ENCODE data around the gene OR6C2. TPM values are rescaled to one million over a fixed set of nuclear protein-coding genes. Genes with fewer than 3 reads are reported as not detected.
"Not testable (repeated sequence)": the region's sequence is repeated elsewhere in the genome, so short reads cannot be mapped to it uniquely, and the experiment has no call there.

Gene OR6C2
- total RNA-seq = not detected

- peaks cover 8% of the 10 kb centered on the region for H3K27me3 Mint-ChIP-seq
- no peaks in the 10 kb centered on the region for H3K9me3 Mint-ChIP-seq
- ChIA-PET CTCF (no interaction called here), POLR2A (no interaction called here)
- no peak within 1 kb of the TSS for H3K27ac Mint-ChIP-seq
- no peaks in the 10 kb centered on the region for H3K36me3 Mint-ChIP-seq (ENCODE audit: low read depth)
- DNase-seq = no peak
- H3K4me3 Mint-ChIP-seq = no peak within 1 kb of the TSS
- H3K4me1 Mint-ChIP-seq = no peaks in the 10 kb centered on the region
These were observed at the start of gene OR6C2 for GRCh38 chr12:55443776-55444175. Gene OR6C2, plus strand, starts transcription at chr12:55444076. Its CDS starts 8,138 bp downstream, at chr12:55452214.

GRCh38 chr12:55396326-55396725 is 47.5 kb upstream of the OR6C2 start:
- Mint-ChIP-seq H3K4me3 (no peak overlapping the region), H3K9me3 (no peaks in the 10 kb centered on the region), H3K27ac (no peak overlapping the region), H3K4me1 (no peaks in the 10 kb centered on the region), H3K27me3 (peaks cover 14% of the 10 kb centered on the region), H3K36me3 (ENCODE audit: low read depth) (no peaks in the 10 kb centered on the region)
- DNase-seq = no peak
- ChIA-PET CTCF (no interaction called here), POLR2A (no interaction called here)

GRCh38 chr12:55400229-55400628 is 43.6 kb upstream of the OR6C2 start, which contains the start of gene OR6C65:
Gene OR6C65, plus strand, starts transcription at chr12:55400529. Its CDS starts 0 bp downstream, at chr12:55400529.
- no peaks in the 10 kb centered on the region for H3K9me3 Mint-ChIP-seq
- peaks cover 24% of the 10 kb centered on the region for H3K27me3 Mint-ChIP-seq
- no peaks in the 10 kb centered on the region for H3K36me3 Mint-ChIP-seq (ENCODE audit: low read depth)
- no peaks in the 10 kb centered on the region for H3K4me1 Mint-ChIP-seq
- DNase-seq = no peak
- CTCF ChIA-PET = no interaction called here
- POLR2A ChIA-PET = no interaction called here
- H3K27ac Mint-ChIP-seq = no peak within 1 kb of the TSS
- no peak within 1 kb of the TSS for H3K4me3 Mint-ChIP-seq

DNA sequence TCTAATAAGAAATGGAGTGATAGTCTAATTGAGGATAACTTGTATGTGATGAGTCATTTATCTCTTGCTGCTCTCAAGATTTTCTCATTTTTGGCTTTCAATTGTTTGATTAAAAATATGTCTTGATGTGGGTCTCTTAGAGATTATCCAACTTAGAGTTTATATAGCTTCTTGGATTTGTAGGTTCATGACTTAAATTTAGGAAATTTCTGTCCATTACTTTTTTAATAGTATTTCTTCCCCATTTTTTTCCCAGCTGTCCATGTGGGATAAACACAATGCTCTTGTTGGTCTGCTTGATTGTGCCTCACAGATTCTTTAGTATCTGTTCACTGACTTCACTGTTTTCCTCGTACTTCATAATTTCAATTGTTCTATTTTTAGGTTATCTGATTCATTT is 36.0 kb upstream of the OR6C2 start:
- Mint-ChIP-seq H3K36me3 (ENCODE audit: low read depth) (no peaks in the 10 kb centered on the region), H3K9me3 (no peaks in the 10 kb centered on the region), H3K4me3 (no peak overlapping the region), H3K27ac (no peak overlapping the region), H3K4me1 (no peaks in the 10 kb centered on the region), H3K27me3 (peaks cover 19% of the 10 kb centered on the region)
- POLR2A ChIA-PET = no interaction called here
- DNase-seq = no peak
- CTCF ChIA-PET = no interaction called here

- H3K4me1 Mint-ChIP-seq; CTCF ChIA-PET; DNase-seq; H3K36me3 Mint-ChIP-seq (ENCODE audit: low read depth); POLR2A ChIA-PET; H3K9me3 Mint-ChIP-seq; H3K4me3 Mint-ChIP-seq; H3K27ac Mint-ChIP-seq: not testable (repeated sequence)
- peaks cover 18% of the 10 kb centered on the region for H3K27me3 Mint-ChIP-seq
These were observed 34.7 kb upstream of the OR6C2 start for GRCh38 chr12:55409133-55409532.

GRCh38 chr12:55412138-55412537 is 31.7 kb upstream of the OR6C2 start:
- H3K36me3 Mint-ChIP-seq (ENCODE audit: low read depth); CTCF ChIA-PET; H3K4me1 Mint-ChIP-seq; DNase-seq; H3K27ac Mint-ChIP-seq; H3K4me3 Mint-ChIP-seq; POLR2A ChIA-PET; H3K9me3 Mint-ChIP-seq: not testable (repeated sequence)
- H3K27me3 Mint-ChIP-seq = peaks cover 31% of the 10 kb centered on the region

- peaks cover 30% of the 10 kb centered on the region for H3K27me3 Mint-ChIP-seq
- H3K4me1 Mint-ChIP-seq; DNase-seq; H3K27ac Mint-ChIP-seq; H3K9me3 Mint-ChIP-seq; POLR2A ChIA-PET; CTCF ChIA-PET; H3K36me3 Mint-ChIP-seq (ENCODE audit: low read depth); H3K4me3 Mint-ChIP-seq: not testable (repeated sequence)
These were observed 30.1 kb upstream of the OR6C2 start for GRCh38 chr12:55413498-55414388.

DNA sequence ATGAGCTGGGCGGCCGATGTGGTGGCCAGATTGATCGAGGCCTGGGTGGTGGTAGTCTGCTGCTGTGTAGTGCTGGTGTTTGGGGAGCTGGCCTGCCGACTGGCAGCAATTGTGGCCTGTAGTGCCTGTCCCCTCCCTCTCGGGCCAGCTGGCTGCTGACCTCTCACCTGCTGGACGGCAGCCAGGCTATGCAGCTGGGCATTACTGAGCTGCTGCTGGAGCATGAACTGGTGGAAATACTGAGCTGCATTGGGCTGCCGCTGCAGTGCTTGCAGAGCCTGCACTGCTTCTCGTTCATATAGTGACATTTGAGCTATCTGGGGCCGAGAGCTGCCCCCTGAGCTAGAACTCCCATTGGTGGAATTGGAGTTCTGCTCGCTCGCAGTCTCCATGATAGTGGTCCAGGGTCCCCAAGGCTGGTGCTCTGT is 29.5 kb upstream of the OR6C2 start:
- POLR2A ChIA-PET; DNase-seq; H3K36me3 Mint-ChIP-seq (ENCODE audit: low read depth): not testable (repeated sequence)

GRCh38 chr12:55414889-55415288 is 29.0 kb upstream of the OR6C2 start:
- H3K4me1 Mint-ChIP-seq; H3K36me3 Mint-ChIP-seq (ENCODE audit: low read depth); DNase-seq; CTCF ChIA-PET; H3K4me3 Mint-ChIP-seq; POLR2A ChIA-PET; H3K27ac Mint-ChIP-seq; H3K9me3 Mint-ChIP-seq: not testable (repeated sequence)
- H3K27me3 Mint-ChIP-seq = peaks cover 34% of the 10 kb centered on the region

More for the DNA sequence above, 29.5 kb upstream of the OR6C2 start:
- H3K4me3 Mint-ChIP-seq, H3K9me3 Mint-ChIP-seq, H3K27ac Mint-ChIP-seq, CTCF ChIA-PET, H3K4me1 Mint-ChIP-seq: not testable (repeated sequence)
- H3K27me3 Mint-ChIP-seq = peaks cover 34% of the 10 kb centered on the region

GRCh38 chr12:55416961-55417360 is 26.9 kb upstream of the OR6C2 start:
- Mint-ChIP-seq H3K36me3 (ENCODE audit: low read depth) (no peaks in the 10 kb centered on the region), H3K4me3 (no peak overlapping the region), H3K4me1 (no peaks in the 10 kb centered on the region), H3K9me3 (no peaks in the 10 kb centered on the region), H3K27me3 (peaks cover 34% of the 10 kb centered on the region), H3K27ac (no peak overlapping the region)
- ChIA-PET POLR2A (no interaction called here), CTCF (no interaction called here)
- no peak for DNase-seq

GRCh38 chr12:55420307-55420962 is 23.4 kb upstream of the OR6C2 start:
- Mint-ChIP-seq H3K4me3 (no peak overlapping the region), H3K27me3 (peaks cover 30% of the 10 kb centered on the region), H3K36me3 (ENCODE audit: low read depth) (no peaks in the 10 kb centered on the region), H3K27ac (no peak overlapping the region), H3K4me1 (no peaks in the 10 kb centered on the region), H3K9me3 (no peaks in the 10 kb centered on the region)
- DNase-seq = no peak
- CTCF ChIA-PET = no interaction called here
- POLR2A ChIA-PET = no interaction called here

- Mint-ChIP-seq H3K4me3 (no peak within 1 kb of the TSS), H3K27me3 (peaks cover 4% of the 10 kb centered on the region), H3K36me3 (ENCODE audit: low read depth) (no peaks in the 10 kb centered on the region), H3K9me3 (no peaks in the 10 kb centered on the region), H3K4me1 (no peaks in the 10 kb centered on the region), H3K27ac (no peak within 1 kb of the TSS)
- ChIA-PET POLR2A (no interaction called here), CTCF (no interaction called here)
- no peak for DNase-seq
These were observed 17.9 kb upstream of the OR6C2 start, which contains the start of gene OR6C76 for GRCh38 chr12:55425954-55426353. Gene OR6C76, plus strand, starts transcription at chr12:55426254. Its CDS starts 0 bp downstream, at chr12:55426254.

DNA sequence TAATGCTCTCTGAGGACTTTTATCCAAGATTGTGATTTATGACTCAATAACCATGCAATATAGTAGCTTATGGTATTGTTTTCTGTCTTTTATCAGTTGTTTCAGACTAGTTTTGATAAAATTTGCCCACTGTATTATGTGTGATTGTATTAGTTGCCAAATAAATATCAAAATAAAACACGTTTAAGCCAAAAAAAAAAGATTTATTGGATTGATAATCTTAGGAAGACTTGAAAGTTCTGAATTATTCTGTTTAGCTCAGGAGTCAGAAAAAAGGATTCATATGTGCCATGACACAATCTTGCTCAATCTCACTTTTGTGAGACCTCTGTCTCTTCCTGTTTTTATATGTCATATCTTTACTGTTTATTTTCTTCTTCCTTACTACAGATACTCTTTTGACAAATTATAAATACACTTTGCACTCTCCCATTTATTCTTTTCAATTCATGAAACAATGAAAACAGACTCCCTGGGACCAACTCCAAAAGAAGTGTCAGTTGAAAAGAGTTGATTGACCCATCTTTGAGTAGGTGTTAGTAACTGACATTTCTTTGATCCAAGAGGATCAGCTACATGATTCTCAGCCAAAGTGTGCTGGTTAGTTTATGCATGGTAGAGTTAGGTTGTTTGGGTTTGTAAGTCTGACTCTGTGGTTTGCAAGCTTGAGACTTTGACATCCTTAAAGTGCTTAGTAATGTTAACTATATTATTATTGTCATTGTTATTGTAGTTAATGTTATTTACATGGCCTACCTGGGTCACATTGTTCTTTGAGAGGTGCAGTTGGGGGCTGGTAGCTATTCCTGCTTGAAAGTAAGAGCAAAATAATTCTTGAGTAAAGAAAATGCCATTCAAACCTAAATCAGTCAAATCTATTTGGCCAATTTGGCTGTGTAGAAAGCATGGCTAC is 15.3 kb upstream of the OR6C2 start:
- H3K4me3 Mint-ChIP-seq = no peak overlapping the region
- H3K36me3 Mint-ChIP-seq (ENCODE audit: low read depth) = no peaks in the 10 kb centered on the region
- DNase-seq = no peak
- no peaks in the 10 kb centered on the region for H3K9me3 Mint-ChIP-seq
- H3K27me3 Mint-ChIP-seq = peaks cover 8% of the 10 kb centered on the region
- H3K27ac Mint-ChIP-seq = no peak overlapping the region
- ChIA-PET POLR2A (no interaction called here), CTCF (no interaction called here)
- H3K4me1 Mint-ChIP-seq = no peaks in the 10 kb centered on the region
